ENCODE results near the gene BANP.
"Not testable (repeated sequence)": the region's sequence is repeated elsewhere in the genome, so short reads cannot be mapped to it uniquely, and the experiment has no call there.

The BANP gene

GRCh38 chr16:88118852-88119741, 167.9 kb downstream of the BANP start:
- not testable (repeated sequence) for H3K4me3 Mint-ChIP-seq; ATAC-seq (replicated peaks); H3K9me3 Mint-ChIP-seq; H3K27ac Mint-ChIP-seq; H3K4me1 Mint-ChIP-seq (ENCODE audit: low read depth in 2 of 2); DNase-seq; H3K36me3 Mint-ChIP-seq (ENCODE audit: insufficient read depth)
- peaks cover 8 to 35% of the 10 kb centered on the region in 2 donors for H3K27me3 Mint-ChIP-seq

- H3K27ac Mint-ChIP-seq; H3K9me3 Mint-ChIP-seq; DNase-seq; H3K4me1 Mint-ChIP-seq (ENCODE audit: low read depth in 2 of 2); ATAC-seq (replicated peaks); H3K4me3 Mint-ChIP-seq; H3K36me3 Mint-ChIP-seq (ENCODE audit: insufficient read depth): not testable (repeated sequence)
- H3K27me3 Mint-ChIP-seq = peaks cover 8 to 35% of the 10 kb centered on the region in 2 donors
Observed at GRCh38 chr16:88119881-88120751, 168.9 kb downstream of the BANP start.

GRCh38 chr16:88120812-88121211, 169.6 kb downstream of the BANP start:
- H3K27ac Mint-ChIP-seq = no peak overlapping the region
- ATAC-seq (replicated peaks) = no peak
- no peaks in the 10 kb centered on the region for H3K4me1 Mint-ChIP-seq (ENCODE audit: low read depth in 2 of 2)
- no peak for DNase-seq
- no peaks in the 10 kb centered on the region for H3K36me3 Mint-ChIP-seq (ENCODE audit: insufficient read depth)
- H3K27me3 Mint-ChIP-seq = peaks cover 5 to 30% of the 10 kb centered on the region in 2 donors
- no peak overlapping the region for H3K4me3 Mint-ChIP-seq
- H3K9me3 Mint-ChIP-seq = no peaks in the 10 kb centered on the region

GRCh38 chr16:88121391-88121790, 170.2 kb downstream of the BANP start:
- DNase-seq; H3K4me1 Mint-ChIP-seq (ENCODE audit: low read depth in 2 of 2); H3K36me3 Mint-ChIP-seq (ENCODE audit: insufficient read depth); H3K4me3 Mint-ChIP-seq; H3K9me3 Mint-ChIP-seq; H3K27ac Mint-ChIP-seq; ATAC-seq (replicated peaks): not testable (repeated sequence)
- H3K27me3 Mint-ChIP-seq = peaks cover 0 to 24% of the 10 kb centered on the region in 2 donors

GRCh38 chr16:88121886-88122580, 170.8 kb downstream of the BANP start:
- no peak for DNase-seq
- Mint-ChIP-seq H3K9me3 (no peaks in the 10 kb centered on the region), H3K27me3 (peaks cover 0 to 18% of the 10 kb centered on the region in 2 donors), H3K36me3 (ENCODE audit: insufficient read depth) (no peaks in the 10 kb centered on the region), H3K27ac (no peak overlapping the region), H3K4me1 (ENCODE audit: low read depth in 2 of 2) (no peaks in the 10 kb centered on the region), H3K4me3 (no peak overlapping the region)
- no peak for ATAC-seq (replicated peaks)

All from effector memory CD8-positive, alpha-beta T cell (primary cell).